Tongue (tissue), 2 donors: ENCODE measurements around the gene GTF2IRD1. TPM values are rescaled to one million over a fixed set of nuclear protein-coding genes. Genes with fewer than 3 reads are reported as not detected.

ENCODE experiments used
- DNase-seq: peaks from one replicate; pipeline ENCODE4 v3.0.0-alpha.2; 2015
- total RNA-seq: library from RNA; depleted of rRNA; stranded (reverse); fragments of >200 nt; gene quantifications from one replicate; pipeline ENCODE4 v1.2.3, GENCODE V29; 2014

GTF2IRD1 gene
- total RNA-seq, 1 donor from 2014 or later: 32.6 TPM

- DNase-seq: no peak
Measured at GRCh38 chr7:74568658-74569057, 115.0 kb downstream of the GTF2IRD1 start.

GRCh38 chr7:74569501-74570075 is 115.9 kb downstream of the GTF2IRD1 start:
- DNase-seq: peak; percentile 61

- no peak for DNase-seq
Measured at GRCh38 chr7:74570533-74571156, 116.9 kb downstream of the GTF2IRD1 start.

GRCh38 chr7:74572301-74572979 is 118.7 kb downstream of the GTF2IRD1 start:
- peak; percentile 72 for DNase-seq

- DNase-seq: no peak
Measured at GRCh38 chr7:74573512-74573911, 119.8 kb downstream of the GTF2IRD1 start.

- DNase-seq: no peak
Measured at GRCh38 chr7:74575083-74575784, 121.5 kb downstream of the GTF2IRD1 start.

- DNase-seq: no peak
Measured at GRCh38 chr7:74575811-74576210, 122.1 kb downstream of the GTF2IRD1 start.

- DNase-seq: no peak
Measured at GRCh38 chr7:74579800-74580685, 126.3 kb downstream of the GTF2IRD1 start.

GRCh38 chr7:74581916-74582440 is 128.3 kb downstream of the GTF2IRD1 start:
- DNase-seq: no peak

- DNase-seq: no peak
Measured at GRCh38 chr7:74582447-74583039, 128.8 kb downstream of the GTF2IRD1 start.

- no peak for DNase-seq
Measured at GRCh38 chr7:74583630-74584029, 129.9 kb downstream of the GTF2IRD1 start.

- no peak for DNase-seq
Measured at GRCh38 chr7:74584160-74584954, 130.7 kb downstream of the GTF2IRD1 start.

- no peak for DNase-seq
Measured at GRCh38 chr7:74585844-74586243, 132.1 kb downstream of the GTF2IRD1 start.

GRCh38 chr7:74586258-74587175 is 132.8 kb downstream of the GTF2IRD1 start:
- DNase-seq: peak; percentile 27

- DNase-seq: peak; percentile 77
Measured at GRCh38 chr7:74587435-74588126, 133.9 kb downstream of the GTF2IRD1 start.

- no peak for DNase-seq
Measured at GRCh38 chr7:74590813-74591212, 137.1 kb downstream of the GTF2IRD1 start.

GRCh38 chr7:74598558-74598957 is 144.9 kb downstream of the GTF2IRD1 start:
- no peak for DNase-seq

GRCh38 chr7:74599244-74599643 is 145.5 kb downstream of the GTF2IRD1 start:
- no peak for DNase-seq
